H1 (cell line): Measurements from ENCODE around the gene NTN4. TPM values are rescaled to one million over a fixed set of nuclear protein-coding genes. Genes with fewer than 3 reads are reported as not detected.

Source experiments
- ATF2 ChIP-seq: IDR thresholded peaks from 2 replicates; pipeline ENCODE4 v1.6.1; 2012; ENCODE audit warnings: low read length, inconsistent platforms
- ATF3 ChIP-seq: IDR thresholded peaks from 2 replicates; pipeline ENCODE4 v1.6.1; 2011; ENCODE audit warnings: low read depth, mild to moderate bottlenecking, low read length; ENCODE audit not compliant: insufficient read depth
- BCL11A ChIP-seq, 2 experiments: IDR thresholded peaks; one replicate each; pipeline ENCODE4 v1.6.1; 2011; ENCODE audit warnings: low read depth in 2 of 2, low read length in 2 of 2, mild to moderate bottlenecking in 2 of 2
- SIX5 ChIP-seq: IDR thresholded peaks from 2 replicates; pipeline ENCODE4 v1.6.1; 2011; ENCODE audit warnings: mild to moderate bottlenecking, low read depth, low read length
- USF2 ChIP-seq: IDR thresholded peaks from 2 replicates; pipeline ENCODE4 v1.6.1; 2011; ENCODE audit warnings: low read length, improper control_type of control experiment
- polyA plus RNA-seq, 7 experiments: library from polyadenylated mRNA; depleted of rRNA in 3 of 7; stranded (reverse) in 5 of 7; unstranded in 2 of 7; fragments of >200 nt in 5 of 7; fragments of 200-250 nt in 2 of 7; gene quantifications; 1 replicate in 5 of 7; 2 replicates in 1 of 7; 4 replicates in 1 of 7; pipeline versions ENCODE4 v1.2.1 to v1.2.3, GENCODE V29; 2011 to 2013; ENCODE audit warnings: missing spikeins in 2 of 7, mixed read lengths in 2 of 7
- total RNA-seq: library from RNA; stranded (reverse); fragmentation: NEBNext Ultra II Directional; extraction: Animal tissue kit (Norgen Biotek cat#: 25700); gene quantifications from 2 replicates; pipeline ENCODE4 v1.2.1, GENCODE V29; 2021

NTN4 gene
- total and polyA plus RNA-seq, 2 of the 8 experiments (the other 6 are each of a cell fraction or from before 2014, with no cell fraction given): 0.74 to 1.3 TPM

- TF ChIP-seq ATF2 (no peak), ATF3 (no peak), USF2 (no peak), BCL11A (IDR thresholded peaks at IDR 0.05; ENCODE audit: low read depth in 2 of 2, low read length in 2 of 2) (no peak), SIX5 (no peak)
Observed at GRCh38 chr12:95830335-95831089, 39.9 kb upstream of the NTN4 start (continued).
